IMR-90 (cell line): ENCODE data around the gene ADARB2. TPM values are rescaled to one million over a fixed set of nuclear protein-coding genes. Genes with fewer than 3 reads are reported as not detected.

Experiments used
- ATAC-seq: fragments of 200-7000 bp; cut with Tn5 transposase; 2 replicates; pipeline ENCODE4 v1.9.1; 2020; ENCODE audit warnings: low read depth, mild to moderate bottlenecking, moderate library complexity
- BruUV-seq: library from RNA; stranded (reverse); fragments of 400-500 nt; replicated peaks from 2 replicates; lab custom pipeline; 2021; lab: Mats Ljungman, UMichigan
- CTCF ChIA-PET: fragments of 300-600 bp; formaldehyde crosslinking; extraction: SDS; loops from one replicate; lab custom pipeline; 2021; ENCODE audit warnings: antibody characterized with exemption; lab: Yijun Ruan, JAX
- POLR2A ChIA-PET: fragments of 300-600 bp; sonication (Branson Sonifier 250); formaldehyde crosslinking; loops from one replicate; lab custom pipeline; 2022; ENCODE audit warnings: antibody characterized with exemption; ENCODE audit not compliant: unreplicated experiment; lab: Charles Lee
- DNase-seq: peaks from one replicate; pipeline ENCODE4 v3.0.0; 2013
- H2AFZ ChIP-seq: replicated peaks from 2 replicates; pipeline ENCODE3; 2013; ENCODE audit warnings: low read length, mild to moderate bottlenecking; ENCODE audit not compliant: poor library complexity
- H2AK5ac ChIP-seq: 2 replicates; pipeline ENCODE4 v1.6.1; 2013; ENCODE audit warnings: low read depth, low read length, inconsistent platforms
- H2AK9ac ChIP-seq: replicated peaks from 2 replicates; pipeline ENCODE3; 2013; ENCODE audit warnings: mild to moderate bottlenecking, low read depth, low read length, moderate library complexity; ENCODE audit not compliant: poor library complexity
- H2BK120ac ChIP-seq: 2 replicates; pipeline ENCODE4 v1.6.1; 2013; ENCODE audit warnings: low read depth, low read length, inconsistent platforms
- H2BK15ac ChIP-seq: 3 replicates; pipeline ENCODE4 v1.6.1; 2013; ENCODE audit warnings: low read depth, low read length, inconsistent platforms
- H2BK20ac ChIP-seq: 2 replicates; pipeline ENCODE4 v1.6.1; 2013; ENCODE audit warnings: low read depth, mild to moderate bottlenecking, inconsistent platforms, low read length, moderate library complexity
- H2BK5ac ChIP-seq: 2 replicates; pipeline ENCODE4 v1.6.1; 2013; ENCODE audit warnings: mild to moderate bottlenecking, low read depth, low read length, inconsistent platforms; ENCODE audit not compliant: poor library complexity, severe bottlenecking
- H3K14ac ChIP-seq: replicated peaks from 2 replicates; pipeline ENCODE4 v1.6.1; 2013; ENCODE audit warnings: low read depth, low read length, inconsistent platforms
- H3K18ac ChIP-seq: 2 replicates; pipeline ENCODE4 v1.6.1; 2013; ENCODE audit warnings: low read depth, low read length, control low read depth
- H3K23ac ChIP-seq: 2 replicates; pipeline ENCODE4 v1.6.1; 2013; ENCODE audit warnings: low read depth, low read length, inconsistent platforms
- H3K27ac ChIP-seq: 2 replicates; pipeline ENCODE4 v1.5.1; 2013; ENCODE audit warnings: mild to moderate bottlenecking, control low read depth, low read length; ENCODE audit not compliant: insufficient read depth
- H3K27me3 ChIP-seq: 2 replicates; pipeline ENCODE4 v1.6.1; 2013; ENCODE audit warnings: low read length; ENCODE audit not compliant: control insufficient read depth, insufficient read depth
- H3K36me3 ChIP-seq: 2 replicates; pipeline ENCODE4 v1.6.1; 2013; ENCODE audit warnings: low read length, mixed read lengths; ENCODE audit not compliant: control insufficient read depth, insufficient read depth
- H3K4ac ChIP-seq: 2 replicates; pipeline ENCODE4 v1.6.1; 2013; ENCODE audit warnings: low read depth, low read length, inconsistent platforms
- H3K4me1 ChIP-seq: 2 replicates; pipeline ENCODE4 v1.6.1; 2013; ENCODE audit warnings: low read length, mixed read lengths; ENCODE audit not compliant: control insufficient read depth, insufficient read depth
- H3K4me2 ChIP-seq: 2 replicates; pipeline ENCODE4 v1.6.1; 2013; ENCODE audit warnings: low read depth, mild to moderate bottlenecking, control low read depth, low read length, moderate library complexity
- H3K4me3 ChIP-seq: 2 replicates; pipeline ENCODE4 v1.5.1; 2013; ENCODE audit warnings: low read depth, mild to moderate bottlenecking, control low read depth, low read length, moderate library complexity; ENCODE audit not compliant: insufficient read depth
- H3K56ac ChIP-seq: 2 replicates; pipeline ENCODE4 v1.6.1; 2013; ENCODE audit warnings: low read length, inconsistent platforms; ENCODE audit not compliant: insufficient read depth; ENCODE audit errors: extremely low read depth
- H3K79me1 ChIP-seq, 2 experiments: 2 replicates each; pipeline ENCODE4 v1.6.1; 2013; ENCODE audit warnings: low read length in 2 of 2, inconsistent platforms in 1 of 2, low read depth in 1 of 2
- H3K9ac ChIP-seq: 2 replicates; pipeline ENCODE4 v1.6.1; 2013; ENCODE audit warnings: low read depth, low read length, control low read depth
- H3K9me1 ChIP-seq: 2 replicates; pipeline ENCODE4 v1.6.1; 2013; ENCODE audit warnings: low read length, inconsistent platforms; ENCODE audit not compliant: insufficient read depth
- H3K9me3 ChIP-seq: 2 replicates; pipeline ENCODE4 v1.6.1; 2013; ENCODE audit warnings: low read length; ENCODE audit not compliant: control insufficient read depth, insufficient read depth
- H4K20me1 ChIP-seq: 2 replicates; pipeline ENCODE4 v1.6.1; 2013; ENCODE audit warnings: low read length, inconsistent platforms; ENCODE audit not compliant: insufficient read depth
- H4K5ac ChIP-seq: 2 replicates; pipeline ENCODE4 v1.6.1; 2013; ENCODE audit warnings: mild to moderate bottlenecking, low read depth, low read length, control low read depth
- H4K8ac ChIP-seq, 2 experiments: 2 replicates each; pipeline ENCODE4 v1.6.1; 2013; ENCODE audit warnings: low read depth in 2 of 2, low read length in 2 of 2, control low read depth in 1 of 2, inconsistent platforms in 1 of 2
- H4K91ac ChIP-seq: 2 replicates; pipeline ENCODE4 v1.6.1; 2013; ENCODE audit warnings: low read depth, low read length, inconsistent platforms; ENCODE audit not compliant: insufficient read depth
- BHLHE40 ChIP-seq: fragments of 150-350 bp; IDR thresholded peaks from 2 replicates; pipeline ENCODE4 v1.6.1; 2016; ENCODE audit warnings: mild to moderate bottlenecking, low read depth, low read length
- WGBS, 2 experiments: methylation state at CpG; one replicate each; pipeline versions ENCODE4 v1.1.5 to v1.1.7; 2013; ENCODE audit warnings: missing lambda C conversion rate in 2 of 2; ENCODE audit not compliant: insufficient read length in 1 of 2; ENCODE audit errors: extremely low coverage in 2 of 2; 5-methylcytosine and 5-hydroxymethylcytosine counted together
- dilution Hi-C: fragments of 300-500 bp; cut with HindIII; formaldehyde crosslinking; loops from one replicate; pipeline ENCODE4 v1.14.3; 2018; ENCODE audit warnings: low sequenced_read_pairs; ENCODE audit not compliant: unreplicated experiment
- in situ Hi-C: fragments of 300-500 bp; cut with MboI; formaldehyde crosslinking; loops from 3 replicates; pipeline ENCODE4 v1.14.3; 2019; ENCODE audit warnings: low sequenced_read_pairs, inconsistent platforms, mixed read lengths
- intact Hi-C: fragments of 100-400 bp; cut with micrococcal nuclease; formaldehyde crosslinking; loops from 2 replicates; pipeline ENCODE4 v1.10.0; 2022
- polyA plus RNA-seq, 3 experiments: library from polyadenylated mRNA; depleted of rRNA; stranded (reverse); fragments of >200 nt; gene quantifications; 2 replicates each; pipeline ENCODE4 v1.2.3, GENCODE V29; 2012; ENCODE audit warnings: low replicate concordance in 1 of 3
- total RNA-seq: library from RNA; depleted of rRNA; stranded (reverse); fragments of >200 nt; gene quantifications from 2 replicates; pipeline ENCODE4 v1.2.3, GENCODE V29; 2012

The ADARB2 gene
- total and polyA plus RNA-seq, 2 of the 4 experiments (the other 2 are of a cell fraction): not detected

DNA sequence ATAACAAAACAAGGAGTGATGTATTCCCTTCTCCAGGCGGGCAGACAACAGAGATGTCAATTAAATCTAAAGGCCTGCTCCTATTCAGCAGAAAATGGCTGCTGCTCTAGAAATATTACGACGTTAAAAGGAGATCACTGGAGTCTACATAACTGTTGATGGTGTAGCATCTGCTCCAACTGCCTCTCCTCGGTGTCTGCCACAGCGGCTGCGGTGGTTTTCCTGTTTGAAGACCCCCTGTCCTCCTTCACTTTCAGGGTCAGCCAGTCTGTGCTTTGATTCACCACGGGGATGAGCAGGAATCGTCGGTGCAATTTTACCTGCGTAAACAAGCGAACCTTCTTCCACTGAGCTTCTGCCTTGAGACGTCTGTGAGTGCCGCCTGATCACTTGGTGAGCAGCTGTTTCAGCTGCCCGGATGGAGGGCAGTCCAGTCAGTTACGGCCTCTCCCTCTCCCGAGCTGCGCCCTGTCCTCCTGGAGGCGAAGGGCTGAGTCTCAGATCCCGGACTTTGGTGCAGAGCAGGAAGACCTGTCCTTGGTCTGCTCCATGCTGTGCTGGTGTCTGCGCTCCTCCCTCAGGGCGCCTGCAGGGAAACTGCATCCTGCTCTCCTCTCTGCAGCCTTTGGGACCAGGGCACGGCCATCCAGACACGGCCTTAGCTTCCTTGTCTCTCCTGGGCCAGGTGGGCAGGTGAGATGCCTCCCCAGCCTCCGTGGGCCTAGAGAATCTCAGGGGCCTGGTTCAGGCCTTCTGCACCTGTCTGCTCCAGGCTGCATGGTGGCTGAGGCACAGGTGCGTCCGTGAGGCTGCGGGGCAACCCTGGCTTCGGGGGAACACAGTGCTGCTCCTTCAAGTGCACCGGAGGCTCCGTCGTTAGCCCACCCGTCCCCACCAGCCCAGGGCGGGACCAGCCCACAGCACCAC, 326.6 kb downstream of the ADARB2 start:
- no TSS peak for BruUV-seq
- TF ChIP-seq BHLHE40: no peak
- Histone ChIP-seq H4K5ac (no peak overlapping the region), H3K9me1 (no peaks in the 10 kb centered on the region), H3K9me3 (peaks cover 66% of the 10 kb centered on the region), H2BK5ac (no peak overlapping the region), H2BK20ac (no peak overlapping the region), H3K36me3 (no peaks in the 10 kb centered on the region), H4K91ac (no peak overlapping the region), H2AFZ (no peak overlapping the region), H2AK9ac (no peak overlapping the region), H3K56ac (no peak overlapping the region), H3K4me3 (no peak overlapping the region), H4K8ac (no peak overlapping the region), H4K20me1 (no peaks in the 10 kb centered on the region), H3K79me1 (no peaks in the 10 kb centered on the region), H2AK5ac (no peak overlapping the region), H3K4me2 (no peak overlapping the region), H2BK15ac (no peak overlapping the region), H3K23ac (no peak overlapping the region), H3K4ac (no peak overlapping the region), H3K18ac (no peak overlapping the region), H3K14ac (no peak overlapping the region), H3K27me3 (no peaks in the 10 kb centered on the region), H3K9ac (no peak overlapping the region), H3K27ac (no peak overlapping the region), H3K4me1 (no peaks in the 10 kb centered on the region), H2BK120ac (no peak overlapping the region)
- ChIA-PET CTCF (no interaction called here), POLR2A (no interaction called here)
- ATAC-seq: no peak
- intact Hi-C loops (no loop called here), dilution Hi-C loops (no loop called here), in situ Hi-C loops (no loop called here)
- no peak for DNase-seq
- 64% methylated on average over 17 of the region's 33 CpGs; no CpG with 5 or more reads in 1 of the 2 experiments for WGBS, 2 experiments
